Tibial nerve (tissue), 4 donors: Measurements from ENCODE around the gene AP3M1. TPM values are rescaled to one million over a fixed set of nuclear protein-coding genes. Genes with fewer than 3 reads are reported as not detected.
"Not testable (repeated sequence)": the region's sequence is repeated elsewhere in the genome, so short reads cannot be mapped to it uniquely, and the experiment has no call there.

ENCODE experiments used
- DNase-seq, 2 donors: peaks; one replicate each; pipeline ENCODE4 v3.0.0-alpha.2; 2019; ENCODE audit warnings: low spot score in 2 of 2
- H3K27ac ChIP-seq, 4 donors: fragments of 200-600 bp; sonication (generic) in 3 of 4; one replicate each; pipeline ENCODE4 v1.5.1; 2017 to 2019; ENCODE audit warnings: mild to moderate bottlenecking in 1 of 4
- H3K27me3 ChIP-seq, 2 donors: fragments of 200-600 bp; sonication (generic) in 1 of 2; one replicate each; pipeline versions ENCODE4 v1.5.1 to v1.6.0; 2017 to 2019
- H3K36me3 ChIP-seq, 3 donors: fragments of 200-600 bp; sonication (generic); one replicate each; pipeline ENCODE4 v1.5.1; 2018 to 2019
- H3K4me1 ChIP-seq, 4 donors: fragments of 200-600 bp; sonication (generic) in 3 of 4; one replicate each; pipeline ENCODE4 v1.5.1; 2017 to 2019
- H3K4me3 ChIP-seq, 4 donors: fragments of 200-600 bp; sonication (generic) in 3 of 4; one replicate each; pipeline ENCODE4 v1.5.1; 2017 to 2019; ENCODE audit warnings: mild to moderate bottlenecking in 1 of 4, moderate library complexity in 1 of 4
- H3K9me3 ChIP-seq, 4 donors: fragments of 200-600 bp; sonication (generic) in 3 of 4; one replicate each; pipeline ENCODE4 v1.5.1; 2017 to 2019
- CTCF ChIP-seq, 5 experiments: fragments of 200-600 bp in 3 of 5; fragments of 450-650 bp in 2 of 5; sonication (generic) in 3 of 5; IDR thresholded peaks; one replicate each; pipeline ENCODE4 v1.5.1; 2016 to 2019; ENCODE audit warnings: antibody characterized with exemption in 5 of 5, mild to moderate bottlenecking in 3 of 5, moderate library complexity in 2 of 5
- EP300 ChIP-seq, 2 donors: sonication (generic); formaldehyde crosslinking; IDR thresholded peaks; one replicate each; pipeline ENCODE4 v1.6.1; 2017; ENCODE audit warnings: antibody characterized with exemption in 2 of 2, mild to moderate bottlenecking in 1 of 2
- POLR2A ChIP-seq, 2 donors: fragments of 450-650 bp; IDR thresholded peaks; one replicate each; pipeline ENCODE4 v1.6.1; 2017; ENCODE audit warnings: antibody characterized with exemption in 2 of 2, mild to moderate bottlenecking in 2 of 2, moderate library complexity in 2 of 2
- WGBS, 2 donors: methylation state at CpG; one replicate each; pipeline ENCODE4 v1.1.5; 2018; 5-methylcytosine and 5-hydroxymethylcytosine counted together
- total RNA-seq, 4 donors: library from RNA; depleted of rRNA; stranded (reverse); fragments of >200 nt; gene quantifications; one replicate each; pipeline ENCODE4 v1.1.0, GENCODE V29; 2016

AP3M1 gene
- total RNA-seq, 4 donors from 2014 or later, result 15.3 to 20.9 (median 16.9) TPM

GRCh38 chr10:74139981-74140380 lies 10.6 kb downstream of the AP3M1 start:
- no peaks in the 10 kb centered on the region for H3K27me3 ChIP-seq
- H3K4me1 ChIP-seq, result peaks cover 0 to 7% (median 0%) of the 10 kb centered on the region in 4 donors
- H3K4me3 ChIP-seq, result no peak overlapping the region
- no peak for TF ChIP-seq EP300 (IDR thresholded peaks at IDR 0.05)
- no peak for TF ChIP-seq CTCF (IDR thresholded peaks at IDR 0.05)
- TF ChIP-seq POLR2A (IDR thresholded peaks at IDR 0.05), result no peak
- H3K9me3 ChIP-seq, result no peaks in the 10 kb centered on the region
- no peak overlapping the region for H3K27ac ChIP-seq
- 94 to 96% methylated on average over 17 to 18 of the region's 18 CpGs for WGBS, 2 donors
- no peak for DNase-seq
- peaks cover 0 to 37% (median 3%) of the 10 kb centered on the region in 3 donors for H3K36me3 ChIP-seq

- H3K4me1 ChIP-seq, H3K27me3 ChIP-seq, H3K9me3 ChIP-seq, H3K4me3 ChIP-seq, DNase-seq, H3K27ac ChIP-seq: not testable (repeated sequence)
- 94 to 95% methylated on average over 5 of the region's 5 CpGs for WGBS, 2 donors
- peaks cover 0 to 50% (median 3%) of the 10 kb centered on the region in 3 donors for H3K36me3 ChIP-seq
These were observed 12.0 kb downstream of the AP3M1 start for GRCh38 chr10:74138596-74138995.

GRCh38 chr10:74137992-74138391 lies 12.6 kb downstream of the AP3M1 start:
- Histone ChIP-seq H3K27me3 (no peaks in the 10 kb centered on the region), H3K9me3 (no peaks in the 10 kb centered on the region), H3K36me3 (peaks cover 0 to 56% (median 3%) of the 10 kb centered on the region in 3 donors), H3K27ac (no peak overlapping the region), H3K4me3 (no peak overlapping the region), H3K4me1 (peaks cover 0 to 4% (median 0%) of the 10 kb centered on the region in 4 donors)
- TF ChIP-seq CTCF (IDR thresholded peaks at IDR 0.05) (no peak), EP300 (IDR thresholded peaks at IDR 0.05) (no peak), POLR2A (IDR thresholded peaks at IDR 0.05) (no peak)
- WGBS, 2 donors, result 92 to 93% methylated on average over 5 of the region's 5 CpGs
- DNase-seq, result no peak

GRCh38 chr10:74135452-74135851 lies 15.2 kb downstream of the AP3M1 start:
- peaks cover 0 to 81% (median 6%) of the 10 kb centered on the region in 3 donors for H3K36me3 ChIP-seq

GRCh38 chr10:74133923-74134820 lies 16.5 kb downstream of the AP3M1 start:
- H3K27me3 ChIP-seq, result no peaks in the 10 kb centered on the region
- TF ChIP-seq CTCF (IDR thresholded peaks at IDR 0.05) (no peak), POLR2A (IDR thresholded peaks at IDR 0.05) (no peak), EP300 (IDR thresholded peaks at IDR 0.05) (no peak)
- H3K4me1 ChIP-seq, result peaks cover 0 to 4% (median 0%) of the 10 kb centered on the region in 4 donors
- no peak for DNase-seq
- H3K27ac ChIP-seq, result no peak overlapping the region
- peaks cover 6 to 88% (median 7%) of the 10 kb centered on the region in 3 donors for H3K36me3 ChIP-seq
- no peak overlapping the region for H3K4me3 ChIP-seq
- no peaks in the 10 kb centered on the region for H3K9me3 ChIP-seq
- 65 to 66% methylated on average over 11 of the region's 11 CpGs for WGBS, 2 donors

More at GRCh38 chr10:74135452-74135851, 15.2 kb downstream of the AP3M1 start:
- Histone ChIP-seq H3K4me1 (peaks cover 0 to 4% (median 0%) of the 10 kb centered on the region in 4 donors), H3K27ac (no peak overlapping the region), H3K4me3 (no peak overlapping the region), H3K9me3 (no peaks in the 10 kb centered on the region), H3K27me3 (no peaks in the 10 kb centered on the region)
- no peak for DNase-seq
- no peak for TF ChIP-seq CTCF (IDR thresholded peaks at IDR 0.05)
- 75 to 82% methylated on average over 3 of the region's 3 CpGs for WGBS, 2 donors
